ENCODE data around the gene NPTN. TPM values are rescaled to one million over a fixed set of nuclear protein-coding genes. Genes with fewer than 3 reads are reported as not detected.

The NPTN gene
- total and polyA plus RNA-seq, 9 of the 15 experiments (the other 6 are each of a cell fraction or from before 2014, with no cell fraction given), result 9.6 to 48.5 (median 21.7) TPM

- no peak for TF ChIP-seq ZNF318 (IDR thresholded peaks at IDR 0.05; ENCODE audit: borderline replicate concordance in 1 of 2, low read depth in 1 of 2)
- TF ChIP-seq SAP30 (IDR thresholded peaks at IDR 0.05; ENCODE audit: borderline replicate concordance, insufficient read depth, low read depth, low read length, poor library complexity, severe bottlenecking), result no peak
- TF ChIP-seq SAFB (IDR thresholded peaks at IDR 0.05; ENCODE audit: borderline replicate concordance, low read depth, low read length), result no peak
- TF ChIP-seq CBFA2T3 (IDR thresholded peaks at IDR 0.05), result peak; percentile 22; the same call in 1 of the 2 replicates
- TF ChIP-seq ZC3H8 (IDR thresholded peaks at IDR 0.05), result no peak
- no peak for TF ChIP-seq SMAD3 (CRISPR knock-in tag; conservative IDR thresholded peaks at IDR 0.05)
- no peak for TF ChIP-seq POLR2AphosphoS2 (IDR thresholded peaks at IDR 0.05; ENCODE audit: low read length)
- no peak for TF ChIP-seq RBM34 (IDR thresholded peaks at IDR 0.05; ENCODE audit: borderline replicate concordance, insufficient read depth, low read length)
- TF ChIP-seq ZNF445 (CRISPR knock-in tag; IDR thresholded peaks at IDR 0.05; ENCODE audit: low read depth), result no peak
- no peak for TF ChIP-seq PHF21A (IDR thresholded peaks at IDR 0.05; ENCODE audit: borderline replicate concordance, low read depth)
- peak; percentile 71 for TF ChIP-seq MAFF (IDR thresholded peaks at IDR 0.05; ENCODE audit: low read length)
- peak; percentile 76 for TF ChIP-seq C11orf30 (IDR thresholded peaks at IDR 0.05; ENCODE audit: low read depth)
- TF ChIP-seq MAFK (IDR thresholded peaks at IDR 0.05; ENCODE audit: low read length), result 0 out of 2 replicates have a peak, but pooled peaks have one; percentile 13
Observed at GRCh38 chr15:73527598-73527997, 105.6 kb downstream of the NPTN start (continued).
